Mucosa of gallbladder (tissue), 1 donor: ENCODE results near the gene ANKRD40CL. TPM values are rescaled to one million over a fixed set of nuclear protein-coding genes. Genes with fewer than 3 reads are reported as not detected.
"Not testable (repeated sequence)": the region's sequence is repeated elsewhere in the genome, so short reads cannot be mapped to it uniquely, and the experiment has no call there.

Source experiments
- DNase-seq: peaks from one replicate; pipeline ENCODE4 v3.0.0-alpha.2; 2020; ENCODE audit warnings: low spot score
- total RNA-seq: library from RNA; stranded (reverse); gene quantifications from one replicate; pipeline ENCODE4 v1.2.1, GENCODE V29; 2021
- donor health status: DM: no; HTN: no; CAD: no.

Gene ANKRD40CL
- 10.9 TPM for total RNA-seq

- no peak for DNase-seq
Observed at GRCh38 chr17:50767446-50767845, at the start of gene ANKRD40CL. ANKRD40CL (minus strand) TSS chr17:50767518; CDS start chr17:50766913, 605 bp downstream.

- DNase-seq = no peak
Observed at GRCh38 chr17:50816271-50816670, 49.0 kb upstream of the ANKRD40CL start.

GRCh38 chr17:50815400-50815799 lies 48.1 kb upstream of the ANKRD40CL start:
- DNase-seq = no peak

GRCh38 chr17:50813583-50813982 lies 46.3 kb upstream of the ANKRD40CL start:
- no peak for DNase-seq

- DNase-seq = no peak
Observed at GRCh38 chr17:50808888-50809287, 41.6 kb upstream of the ANKRD40CL start.

- no peak for DNase-seq
Observed at GRCh38 chr17:50808413-50808812, 41.1 kb upstream of the ANKRD40CL start.

- no peak for DNase-seq
Observed at GRCh38 chr17:50807675-50808074, 40.4 kb upstream of the ANKRD40CL start.

- no peak for DNase-seq
Observed at GRCh38 chr17:50807009-50807408, 39.7 kb upstream of the ANKRD40CL start.

- DNase-seq = peak; percentile 40
Observed at GRCh38 chr17:50806141-50806643, 38.9 kb upstream of the ANKRD40CL start.

GRCh38 chr17:50805486-50805885 lies 38.2 kb upstream of the ANKRD40CL start:
- DNase-seq = no peak

- DNase-seq = not testable (repeated sequence)
Observed at GRCh38 chr17:50804749-50805475, 37.6 kb upstream of the ANKRD40CL start.

- no peak for DNase-seq
Observed at GRCh38 chr17:50803676-50804075, 36.4 kb upstream of the ANKRD40CL start.

GRCh38 chr17:50802609-50803571 lies 35.6 kb upstream of the ANKRD40CL start:
- DNase-seq = no peak

GRCh38 chr17:50800196-50800700 lies 32.9 kb upstream of the ANKRD40CL start:
- no peak for DNase-seq

GRCh38 chr17:50799582-50799981 lies 32.3 kb upstream of the ANKRD40CL start:
- no peak for DNase-seq

GRCh38 chr17:50798424-50799288 lies 31.3 kb upstream of the ANKRD40CL start:
- no peak for DNase-seq

GRCh38 chr17:50797135-50797810 lies 30.0 kb upstream of the ANKRD40CL start:
- no peak for DNase-seq

GRCh38 chr17:50794361-50794760 lies 27.0 kb upstream of the ANKRD40CL start:
- no peak for DNase-seq

- DNase-seq = no peak
Observed at GRCh38 chr17:50793007-50793406, 25.7 kb upstream of the ANKRD40CL start.

GRCh38 chr17:50792132-50792531 lies 24.8 kb upstream of the ANKRD40CL start:
- no peak for DNase-seq

- no peak for DNase-seq
Observed at GRCh38 chr17:50790618-50791017, 23.3 kb upstream of the ANKRD40CL start.
